DMS 273 (cell line): ENCODE measurements around the gene PRKCH.

Experiments used
- DNase-seq: peaks from one replicate; lab custom pipeline; 2025; ENCODE audit not compliant: unreplicated experiment; lab: John Stamatoyannopoulos, UW

Gene PRKCH

DNA sequence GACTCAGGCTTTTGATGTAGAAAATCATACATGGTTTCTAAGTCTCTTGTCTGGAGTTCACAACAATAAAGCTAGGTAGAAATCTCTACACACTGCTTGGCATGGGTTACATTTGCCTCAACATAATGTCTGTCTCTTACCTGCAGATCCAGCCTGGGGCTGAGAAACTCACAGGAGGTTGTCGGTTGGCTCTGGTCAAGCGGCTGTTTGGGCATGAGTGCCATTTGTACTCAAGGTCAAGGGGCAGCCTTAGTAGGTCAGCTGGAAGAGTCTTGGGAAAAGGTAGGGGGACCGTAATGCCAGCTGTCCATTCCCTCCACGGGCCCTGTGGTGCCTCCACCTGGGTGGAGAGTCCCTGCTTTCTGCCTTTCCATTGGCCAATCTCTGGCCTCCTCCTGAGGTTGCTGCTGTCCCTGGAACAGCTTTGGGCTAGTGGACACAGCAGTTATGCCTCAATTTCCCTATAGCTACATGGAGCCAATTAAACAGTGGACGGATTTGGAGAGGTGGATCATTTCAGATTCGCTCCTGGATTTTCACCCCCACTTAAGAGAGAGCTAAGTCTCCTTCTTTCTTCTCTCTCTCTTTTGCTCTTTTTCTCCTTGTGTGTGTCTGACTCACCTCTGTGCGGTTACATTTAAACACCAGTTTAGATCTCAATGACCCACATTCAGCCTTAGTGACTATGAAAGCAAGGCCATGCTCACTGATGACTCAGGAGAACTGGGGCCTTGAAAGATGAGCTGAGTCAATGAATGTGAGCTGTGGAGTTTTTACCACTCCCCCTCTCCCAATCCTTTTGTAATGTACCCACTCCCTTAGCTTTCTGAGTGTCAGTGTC lies 241.2 kb downstream of the PRKCH start:
- no peak for DNase-seq

- DNase-seq = no peak
These were observed 241.8 kb downstream of the PRKCH start for GRCh38 chr14:61563162-61563511.

- DNase-seq = no peak
These were observed 242.7 kb downstream of the PRKCH start for GRCh38 chr14:61563880-61564617.

- DNase-seq = no peak
These were observed 243.3 kb downstream of the PRKCH start for GRCh38 chr14:61564618-61565091.

- no peak for DNase-seq
These were observed 243.8 kb downstream of the PRKCH start for GRCh38 chr14:61565181-61565580.

- DNase-seq = no peak
These were observed 244.6 kb downstream of the PRKCH start for GRCh38 chr14:61565836-61566536.

DNA sequence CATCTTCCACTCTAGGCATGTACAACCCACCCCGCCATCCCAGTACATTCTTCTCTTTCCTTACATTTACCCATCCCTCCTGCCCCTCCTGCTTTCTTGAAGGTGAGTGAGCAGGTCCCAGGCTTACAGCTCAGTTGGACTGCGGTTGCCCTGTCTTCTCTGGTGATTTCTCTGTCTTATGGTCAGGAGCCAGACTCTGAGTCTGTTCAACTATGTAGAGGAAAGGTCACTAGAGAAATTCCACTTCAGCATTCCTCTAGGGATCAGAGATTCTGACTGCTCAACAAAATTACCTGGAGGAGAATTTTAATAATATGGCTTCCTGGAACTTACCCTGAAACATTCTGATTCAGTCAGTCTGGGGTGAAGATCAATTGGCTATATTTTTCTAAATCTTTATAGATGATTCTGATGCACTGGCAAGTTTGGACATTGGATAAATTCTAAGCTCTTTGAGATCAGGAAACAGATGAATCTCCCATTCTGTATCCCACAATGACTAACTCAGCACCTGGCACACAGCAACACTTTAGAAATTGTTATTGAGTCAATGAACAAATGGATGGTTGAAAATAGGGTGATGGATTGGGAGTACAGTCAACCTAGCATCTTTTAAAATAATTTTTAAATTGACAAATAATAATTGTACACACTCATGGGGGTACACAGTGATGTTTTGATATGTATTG lies 245.3 kb downstream of the PRKCH start:
- DNase-seq = no peak

DNA sequence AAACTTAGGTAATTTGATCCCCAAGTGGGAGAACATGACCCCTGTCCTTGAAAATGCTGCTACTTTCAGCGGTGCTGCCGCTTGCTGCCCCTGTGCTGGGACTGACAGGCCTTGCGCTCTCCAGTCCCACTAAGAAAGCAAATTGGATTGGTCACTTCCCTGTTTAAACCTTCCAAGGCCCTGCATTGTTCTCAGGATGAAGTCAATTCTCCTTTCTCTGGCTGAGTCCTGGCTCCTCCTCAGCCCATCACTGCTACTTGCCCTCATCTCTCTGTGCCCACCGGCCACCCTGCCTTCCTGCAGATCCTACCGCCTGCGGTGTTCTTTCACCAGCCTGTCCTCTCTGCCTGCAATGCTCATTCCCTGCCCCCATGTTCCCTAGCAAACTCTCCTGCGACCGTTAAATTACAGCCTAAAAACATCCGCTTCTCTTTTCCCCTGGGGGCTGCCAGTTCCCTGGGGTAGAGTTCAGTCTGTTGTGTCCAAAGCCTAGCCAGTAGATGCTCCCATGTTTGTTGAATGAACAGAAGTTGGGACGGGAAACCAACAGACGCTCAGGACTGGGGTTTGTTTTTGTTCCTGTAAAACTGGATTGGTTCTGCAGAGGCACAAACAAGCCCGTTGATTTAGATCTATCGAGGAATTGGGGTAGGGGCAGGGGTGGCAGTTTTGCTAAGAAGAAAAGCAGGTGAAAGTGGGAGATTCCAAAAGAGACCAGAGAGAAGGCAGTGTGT lies 246.6 kb downstream of the PRKCH start:
- DNase-seq = no peak

DNA sequence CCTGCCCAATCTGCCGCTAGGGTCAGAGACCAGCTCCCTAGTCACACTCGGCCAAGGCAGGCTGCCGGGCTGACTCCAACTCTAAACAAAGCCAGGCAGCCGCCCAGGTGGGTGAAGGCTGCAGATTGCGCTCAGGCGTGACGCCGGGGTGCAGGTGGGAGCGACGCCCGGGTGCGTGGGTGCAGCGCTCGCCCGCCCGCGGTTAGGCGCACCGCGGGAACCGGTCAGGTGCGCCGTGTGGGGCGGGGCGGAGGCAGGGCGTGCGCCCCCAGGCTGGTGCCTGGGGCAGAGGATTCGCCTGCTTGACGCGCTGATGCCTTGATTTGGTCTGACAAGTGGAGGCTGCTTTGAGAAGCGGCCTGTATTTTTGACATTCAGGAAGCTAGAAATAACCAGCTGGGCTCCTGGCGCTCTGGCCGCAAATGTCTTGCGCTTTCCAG lies 247.2 kb downstream of the PRKCH start:
- DNase-seq = peak; percentile 69

DNA sequence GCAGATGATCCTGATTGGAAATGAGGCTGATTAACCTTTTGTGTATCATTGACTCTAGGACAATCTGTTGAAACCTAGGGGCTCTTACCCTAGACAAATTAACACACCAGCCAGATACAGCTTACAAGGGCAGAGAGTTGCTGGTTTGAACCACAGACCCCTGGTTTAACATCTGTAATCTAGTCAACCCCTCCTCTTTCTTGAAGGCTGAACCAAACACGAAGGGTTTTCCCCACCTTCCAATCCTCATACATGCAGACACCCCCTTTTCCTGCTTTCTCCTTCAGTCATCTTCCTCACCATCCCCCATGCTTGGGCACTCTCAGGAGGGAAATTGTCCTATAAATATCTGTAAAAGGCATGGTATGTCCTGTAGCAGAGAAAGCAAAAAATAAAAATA lies 247.9 kb downstream of the PRKCH start:
- no peak for DNase-seq

DNA sequence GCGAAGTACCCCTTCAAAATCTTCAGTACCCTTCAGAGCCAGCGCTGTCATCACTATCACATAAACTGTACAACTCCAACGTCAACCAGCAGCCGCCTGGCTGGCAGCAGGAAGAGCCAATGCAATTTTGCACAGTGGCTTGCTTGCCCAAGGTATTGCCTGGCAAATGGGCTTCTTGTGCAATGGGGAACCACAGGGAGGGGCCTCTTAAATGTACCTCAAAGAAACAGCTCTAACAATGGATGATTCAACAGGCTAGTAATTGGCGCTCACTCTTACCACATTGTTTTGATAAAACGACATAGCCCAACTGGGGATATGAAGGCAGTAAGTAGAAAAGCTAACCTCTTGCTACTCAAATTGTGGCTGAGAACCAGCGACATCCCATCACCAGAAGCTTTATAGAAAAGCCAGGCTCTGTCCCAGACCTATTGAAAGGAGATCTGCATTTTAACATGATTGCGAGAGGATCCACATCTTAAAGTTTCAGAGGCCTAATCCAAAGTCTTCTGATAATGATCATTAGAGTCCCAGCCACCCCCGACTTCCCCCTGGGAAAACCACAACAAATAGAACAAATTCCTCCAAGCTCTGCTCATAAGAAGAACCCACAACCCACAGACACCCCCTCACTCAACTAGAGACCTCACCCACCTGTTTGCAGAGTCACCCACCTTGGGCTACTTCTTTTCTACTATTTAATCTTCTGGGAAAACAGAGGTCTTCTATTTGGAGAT lies 248.6 kb downstream of the PRKCH start:
- DNase-seq = no peak

GRCh38 chr14:61570549-61571290 lies 249.3 kb downstream of the PRKCH start:
- DNase-seq = no peak

DNA sequence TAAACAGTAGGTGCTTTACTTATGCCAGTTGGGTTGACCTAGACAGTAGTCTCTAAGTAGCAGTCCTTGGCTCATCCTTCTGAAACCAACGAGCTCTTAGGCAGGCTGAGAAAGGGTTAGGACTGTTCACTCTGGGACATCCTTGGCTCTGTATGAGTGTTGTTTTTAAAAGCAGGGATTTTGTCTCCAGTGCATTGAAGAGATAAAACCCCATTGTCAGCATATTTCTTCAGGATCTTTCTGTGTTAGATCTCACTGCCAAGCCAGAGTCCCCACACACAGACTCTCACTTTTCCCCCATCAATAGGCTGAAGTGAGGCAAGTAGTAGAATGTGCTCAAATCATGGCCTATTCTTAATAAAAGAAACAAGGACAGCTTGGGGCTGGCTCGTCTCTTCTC lies 250.5 kb downstream of the PRKCH start:
- DNase-seq = no peak

GRCh38 chr14:61573321-61573720 lies 251.9 kb downstream of the PRKCH start:
- no peak for DNase-seq

DNA sequence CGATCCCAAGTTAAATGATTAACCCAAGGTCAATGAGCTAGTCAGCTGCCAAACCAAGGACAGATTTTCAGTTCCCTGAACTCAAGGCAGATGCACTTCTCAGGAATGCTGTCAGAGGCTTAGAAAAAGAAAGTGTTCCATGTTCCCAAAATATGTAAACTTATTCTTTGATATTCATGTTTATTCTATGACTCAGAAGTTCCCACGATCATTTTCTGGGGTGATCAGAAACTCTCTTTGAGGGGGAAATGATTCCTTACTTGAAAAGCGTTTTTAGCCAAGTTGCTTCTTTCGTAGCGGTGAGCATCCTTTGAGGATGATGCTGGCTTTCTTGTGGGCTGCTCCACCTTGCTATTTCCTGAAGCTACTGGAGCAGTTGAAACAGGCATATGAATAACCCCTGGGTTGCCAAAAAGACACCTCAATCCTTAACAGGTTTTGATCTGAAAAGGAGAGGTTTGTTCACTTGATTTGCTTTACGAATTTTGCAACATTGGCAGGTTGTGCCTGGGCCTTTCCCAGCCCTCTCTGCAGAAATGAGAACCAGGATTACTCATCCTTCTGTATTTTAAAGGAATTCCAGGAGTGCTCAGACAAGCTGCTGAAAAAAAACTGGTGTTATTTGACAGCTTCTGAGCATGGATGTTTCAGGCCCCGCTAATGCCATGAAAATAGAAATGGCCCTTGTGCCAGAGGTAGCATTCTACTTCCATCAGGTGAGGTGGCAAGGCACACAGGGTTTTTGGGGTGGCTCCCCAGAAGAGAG lies 252.6 kb downstream of the PRKCH start:
- DNase-seq = no peak

GRCh38 chr14:61574514-61574807 lies 253.1 kb downstream of the PRKCH start:
- no peak for DNase-seq

GRCh38 chr14:61575126-61575525 lies 253.7 kb downstream of the PRKCH start:
- no peak for DNase-seq

GRCh38 chr14:61575551-61576150 lies 254.3 kb downstream of the PRKCH start:
- DNase-seq = no peak
